ENCODE measurements around the gene KCNJ1.

DNA sequence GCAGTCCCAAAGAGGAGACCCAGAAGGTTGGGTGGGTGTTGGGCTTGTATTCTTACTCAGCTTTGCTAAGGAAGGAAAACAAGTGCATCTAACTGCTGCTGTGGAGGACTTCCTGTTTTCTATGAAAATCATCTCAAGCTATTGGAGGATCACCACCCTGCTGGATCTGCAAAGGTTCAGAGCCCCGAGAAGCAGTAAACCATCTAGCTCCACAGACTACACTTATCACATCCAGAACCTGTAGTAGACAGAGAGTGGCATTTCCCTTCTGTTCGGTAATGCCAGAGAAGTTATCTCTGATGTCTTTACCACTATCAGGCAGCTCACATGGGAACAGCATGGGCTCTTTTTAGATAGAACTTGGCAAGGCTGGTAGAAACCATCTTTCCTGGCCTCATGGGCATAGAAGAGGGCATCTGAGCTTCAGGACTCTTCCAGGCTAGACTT lies 21.7 kb downstream of the KCNJ1 start:
- TF ChIP-seq EZH2phosphoT487 (IDR thresholded peaks at IDR 0.05; ENCODE audit: borderline replicate concordance, low read depth, low read length) (no peak), CTCF (conservative IDR thresholded peaks at IDR 0.05; ENCODE audit: low read length) (no peak)
